HG02840 (cell line): ENCODE data around the gene ZNRF2.

Experiments
- ATAC-seq: cut with Tn5 transposase; IDR thresholded peaks from one replicate; pipeline ENCODE4 v1.9.1; 2021; ENCODE audit warnings: mild to moderate bottlenecking, moderate library complexity, moderate number of reproducible peaks; ENCODE audit not compliant: unreplicated experiment, low FRiP score

ZNRF2 gene

GRCh38 chr7:30284298-30285066 is at the start of gene ZNRF2:
ZNRF2 (plus strand) TSS chr7:30284597; CDS start chr7:30285358, 761 bp downstream.
- peak; percentile 84 for ATAC-seq

- no peak for ATAC-seq
Observed at GRCh38 chr7:30237271-30237695, 47.1 kb upstream of the ZNRF2 start.

GRCh38 chr7:30238721-30239441 is 45.5 kb upstream of the ZNRF2 start:
- ATAC-seq = peak; percentile 66

- no peak for ATAC-seq
Observed at GRCh38 chr7:30240106-30240800, 44.1 kb upstream of the ZNRF2 start.

- ATAC-seq = no peak
Observed at GRCh38 chr7:30241767-30242166, 42.6 kb upstream of the ZNRF2 start.

- ATAC-seq = no peak
Observed at GRCh38 chr7:30244340-30244739, 40.1 kb upstream of the ZNRF2 start.

- no peak for ATAC-seq
Observed at GRCh38 chr7:30245913-30246312, 38.5 kb upstream of the ZNRF2 start.

- ATAC-seq = no peak
Observed at GRCh38 chr7:30246392-30246791, 38.0 kb upstream of the ZNRF2 start.

- ATAC-seq = no peak
Observed at GRCh38 chr7:30247541-30248401, 36.6 kb upstream of the ZNRF2 start.

GRCh38 chr7:30249316-30249715 is 35.1 kb upstream of the ZNRF2 start:
- no peak for ATAC-seq

GRCh38 chr7:30249986-30250774 is 34.2 kb upstream of the ZNRF2 start:
- ATAC-seq = no peak

GRCh38 chr7:30251708-30252329 is 32.6 kb upstream of the ZNRF2 start:
- no peak for ATAC-seq

- ATAC-seq = no peak
Observed at GRCh38 chr7:30252885-30253795, 31.3 kb upstream of the ZNRF2 start.

GRCh38 chr7:30253796-30254165 is 30.6 kb upstream of the ZNRF2 start:
- ATAC-seq = no peak

- no peak for ATAC-seq
Observed at GRCh38 chr7:30254248-30254647, 30.1 kb upstream of the ZNRF2 start.

- ATAC-seq = no peak
Observed at GRCh38 chr7:30254717-30255063, 29.7 kb upstream of the ZNRF2 start.

- no peak for ATAC-seq
Observed at GRCh38 chr7:30255064-30255769, 29.2 kb upstream of the ZNRF2 start.
